ENCODE results near the gene ZNF546. TPM values are rescaled to one million over a fixed set of nuclear protein-coding genes. Genes with fewer than 3 reads are reported as not detected.

Gene ZNF546
- total RNA-seq: 6.2 and 8.4 TPM in 2 replicates

GRCh38 chr19:39996811-39997637 lies at the start of gene ZNF546:
Gene ZNF546 (plus strand): TSS chr19:39997060. CDS start chr19:39998327, 1,267 bp downstream.

GRCh38 chr19:39970675-39971379 lies 26.0 kb upstream of the ZNF546 start, which contains the start of gene PSMC4:
Gene PSMC4 (plus strand): TSS chr19:39971165. CDS start chr19:39971203, 38 bp downstream.

GRCh38 chr19:40055832-40056504 lies 59.1 kb downstream of the ZNF546 start, which contains the start of gene ZNF780B:
Gene ZNF780B (minus strand): TSS chr19:40056231. CDS start chr19:40050332, 5,899 bp downstream.

Other genes with a start within 250 kb of the ZNF546 start
- not detected in 2 replicates for gene LEUTX, start 218.2 kb upstream of the ZNF546 start, total RNA-seq
- 16.3 and 16.8 TPM in 2 replicates for gene DYRK1B, start 162.9 kb upstream of the ZNF546 start, total RNA-seq
- 95.5 and 134 TPM in 2 replicates for gene FBL, start 150.7 kb upstream of the ZNF546 start, total RNA-seq
- 4.0 and 4.8 TPM in 2 replicates for gene FCGBP, start 62.4 kb upstream of the ZNF546 start, total RNA-seq
- 107 and 131 TPM in 2 replicates for gene PSMC4, start 25.9 kb upstream of the ZNF546 start, total RNA-seq
- 13.4 and 15.6 TPM in 2 replicates for gene ZNF780B, start 59.2 kb downstream of the ZNF546 start, total RNA-seq
- 14.1 and 15.1 TPM in 2 replicates for gene ZNF780A, start 93.9 kb downstream of the ZNF546 start, total RNA-seq
- gene MAP3K10, start 194.4 kb downstream of the ZNF546 start, total RNA-seq: 8.6 and 11.6 TPM in 2 replicates
- not detected in 2 replicates for gene TTC9B, start 221.3 kb downstream of the ZNF546 start, total RNA-seq
- 0.13 TPM in 2 replicates for gene CCNP, start 229.6 kb downstream of the ZNF546 start, total RNA-seq

All from smooth muscle cell of the pulmonary artery (primary cell).